DOHH2 (cell line): ENCODE measurements around the gene GH2.

Experiments used
- H3F3A ChIP-seq: fragments of 200-600 bp; sonication (generic), shearing (Covaris generic); 2 replicates; pipeline ENCODE4 v1.6.0; 2016; ENCODE audit warnings: antibody characterized with exemption, mild to moderate bottlenecking; ENCODE audit not compliant: control insufficient read depth, insufficient read depth
- H3K27ac ChIP-seq: fragments of 200-600 bp; sonication (generic); 2 replicates; pipeline ENCODE4 v1.5.1; 2014; ENCODE audit warnings: low read depth, mild to moderate bottlenecking, low read length, moderate library complexity
- H3K27me3 ChIP-seq: fragments of 200-600 bp; sonication (generic); 2 replicates; pipeline ENCODE4 v1.6.1; 2014; ENCODE audit warnings: mild to moderate bottlenecking, low read length, mixed read lengths; ENCODE audit not compliant: control insufficient read depth
- H3K36me3 ChIP-seq: fragments of 200-600 bp; sonication (generic); 2 replicates; pipeline ENCODE4 v1.6.1; 2014; ENCODE audit warnings: mild to moderate bottlenecking, low read length, moderate library complexity, mixed read lengths; ENCODE audit not compliant: control insufficient read depth
- H3K4me1 ChIP-seq: fragments of 200-600 bp; sonication (generic); 2 replicates; pipeline ENCODE4 v1.6.1; 2014; ENCODE audit warnings: mild to moderate bottlenecking, low read length, mixed read lengths; ENCODE audit not compliant: control insufficient read depth
- H3K4me2 ChIP-seq: fragments of 200-600 bp; sonication (generic); 2 replicates; pipeline ENCODE4 v1.6.0; 2014; ENCODE audit warnings: mild to moderate bottlenecking, low read length, moderate library complexity
- H3K4me3 ChIP-seq: fragments of 200-600 bp; sonication (generic); 2 replicates; pipeline ENCODE4 v1.5.1; 2014; ENCODE audit warnings: mild to moderate bottlenecking, low read length, mixed read lengths
- H3K79me2 ChIP-seq: fragments of 200-600 bp; sonication (generic); 2 replicates; pipeline ENCODE4 v1.6.1; 2014; ENCODE audit warnings: mild to moderate bottlenecking, low read length, mixed read lengths; ENCODE audit not compliant: control insufficient read depth
- H3K9me2 ChIP-seq: fragments of 200-600 bp; sonication (generic); replicated peaks from 2 replicates; pipeline ENCODE4 v1.6.1; 2014; ENCODE audit warnings: mild to moderate bottlenecking, low read length, mixed read lengths; ENCODE audit not compliant: control insufficient read depth
- H3K9me3 ChIP-seq: fragments of 200-600 bp; sonication (generic); 2 replicates; pipeline ENCODE4 v1.6.1; 2014; ENCODE audit warnings: antibody characterized with exemption, low read length, mixed read lengths; ENCODE audit not compliant: control insufficient read depth, insufficient read depth
- H4K20me1 ChIP-seq: fragments of 200-600 bp; sonication (generic); 2 replicates; pipeline ENCODE4 v1.6.0; 2014; ENCODE audit warnings: low read depth, mild to moderate bottlenecking, antibody characterized with exemption, low read length, moderate library complexity; ENCODE audit not compliant: control insufficient read depth, insufficient read depth
- EZH2phosphoT487 ChIP-seq: fragments of 200-600 bp; sonication (generic); IDR thresholded peaks from 2 replicates; pipeline ENCODE4 v1.6.1; 2017; ENCODE audit warnings: borderline replicate concordance, mild to moderate bottlenecking, antibody characterized with exemption, low read length, moderate library complexity, mixed read lengths
- TF ChIP-seq, protein P1 (sequence below): fragments of 200-600 bp; sonication (generic); IDR thresholded peaks from one replicate; pipeline ENCODE4 v1.5.1; 2014; ENCODE audit warnings: antibody characterized with exemption, mild to moderate bottlenecking, low read depth, low read length; ENCODE audit not compliant: poor library complexity, severe bottlenecking

GH2 gene

DNA sequence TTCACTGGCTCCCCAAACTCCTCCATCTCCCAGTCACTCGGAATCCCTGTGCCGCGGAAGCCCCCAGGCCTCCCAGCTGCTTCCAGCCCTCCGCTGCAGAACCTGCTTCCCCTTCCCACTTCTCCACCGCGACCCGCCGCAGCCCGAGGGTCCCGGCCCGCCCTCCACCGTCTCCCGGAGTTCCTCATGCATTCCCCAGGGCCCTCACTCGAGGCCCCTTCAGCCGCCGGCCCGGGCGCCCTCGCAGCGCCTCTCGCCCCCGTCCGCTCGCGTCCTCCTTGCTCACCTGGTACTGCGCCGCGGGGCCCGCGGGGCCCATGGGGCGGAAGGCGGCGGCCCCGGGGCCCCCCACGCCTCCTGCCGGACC is 39.6 kb downstream of the GH2 start:
- Histone ChIP-seq H3K79me2 (peaks cover 52% of the 10 kb centered on the region), H3F3A (peaks cover 19% of the 10 kb centered on the region), H3K4me1 (peaks cover 41% of the 10 kb centered on the region), H3K4me3 (peak overlapping the region; percentile 87), H3K27me3 (no peaks in the 10 kb centered on the region), H3K27ac (peak overlapping the region; percentile 75), H3K4me2 (peak overlapping the region; percentile 98), H3K36me3 (peaks cover 36% of the 10 kb centered on the region), H3K9me3 (no peaks in the 10 kb centered on the region), H3K9me2 (no peaks in the 10 kb centered on the region), H4K20me1 (no peaks in the 10 kb centered on the region; the same call in 1 of the 2 replicates)
- TF ChIP-seq, protein P1, sequence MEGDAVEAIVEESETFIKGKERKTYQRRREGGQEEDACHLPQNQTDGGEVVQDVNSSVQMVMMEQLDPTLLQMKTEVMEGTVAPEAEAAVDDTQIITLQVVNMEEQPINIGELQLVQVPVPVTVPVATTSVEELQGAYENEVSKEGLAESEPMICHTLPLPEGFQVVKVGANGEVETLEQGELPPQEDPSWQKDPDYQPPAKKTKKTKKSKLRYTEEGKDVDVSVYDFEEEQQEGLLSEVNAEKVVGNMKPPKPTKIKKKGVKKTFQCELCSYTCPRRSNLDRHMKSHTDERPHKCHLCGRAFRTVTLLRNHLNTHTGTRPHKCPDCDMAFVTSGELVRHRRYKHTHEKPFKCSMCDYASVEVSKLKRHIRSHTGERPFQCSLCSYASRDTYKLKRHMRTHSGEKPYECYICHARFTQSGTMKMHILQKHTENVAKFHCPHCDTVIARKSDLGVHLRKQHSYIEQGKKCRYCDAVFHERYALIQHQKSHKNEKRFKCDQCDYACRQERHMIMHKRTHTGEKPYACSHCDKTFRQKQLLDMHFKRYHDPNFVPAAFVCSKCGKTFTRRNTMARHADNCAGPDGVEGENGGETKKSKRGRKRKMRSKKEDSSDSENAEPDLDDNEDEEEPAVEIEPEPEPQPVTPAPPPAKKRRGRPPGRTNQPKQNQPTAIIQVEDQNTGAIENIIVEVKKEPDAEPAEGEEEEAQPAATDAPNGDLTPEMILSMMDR = no peak
- TF ChIP-seq EZH2phosphoT487 = no peak

- Histone ChIP-seq H3K79me2 (peaks cover 58% of the 10 kb centered on the region), H3K4me3 (peak overlapping the region; percentile 87), H3K4me1 (peaks cover 41% of the 10 kb centered on the region), H4K20me1 (no peaks in the 10 kb centered on the region; the same call in 1 of the 2 replicates), H3K36me3 (peaks cover 42% of the 10 kb centered on the region), H3K27ac (peak overlapping the region; percentile 75), H3K27me3 (no peaks in the 10 kb centered on the region), H3K9me2 (no peaks in the 10 kb centered on the region), H3K9me3 (no peaks in the 10 kb centered on the region), H3F3A (peaks cover 21% of the 10 kb centered on the region), H3K4me2 (peak overlapping the region; percentile 98)
- no peak for TF ChIP-seq EZH2phosphoT487
- TF ChIP-seq, protein P1 = no peak
Observed at GRCh38 chr17:63841350-63842172, 40.2 kb downstream of the GH2 start.

- Histone ChIP-seq H3K4me3 (peak overlapping the region; percentile 87), H3F3A (peaks cover 22% of the 10 kb centered on the region), H3K79me2 (peaks cover 59% of the 10 kb centered on the region), H3K4me2 (peak overlapping the region; percentile 98), H3K27me3 (no peaks in the 10 kb centered on the region), H3K9me3 (no peaks in the 10 kb centered on the region), H3K36me3 (peaks cover 49% of the 10 kb centered on the region), H3K27ac (peak overlapping the region; percentile 75), H4K20me1 (no peaks in the 10 kb centered on the region; the same call in 1 of the 2 replicates), H3K9me2 (no peaks in the 10 kb centered on the region), H3K4me1 (peaks cover 41% of the 10 kb centered on the region)
- TF ChIP-seq, protein P1 = no peak
- no peak for TF ChIP-seq EZH2phosphoT487
Observed at GRCh38 chr17:63840591-63841349, 41.0 kb downstream of the GH2 start.
